HG02588 (cell line): ENCODE measurements around the gene CD200R1L.

ENCODE experiments used
- ATAC-seq: cut with Tn5 transposase; IDR thresholded peaks from one replicate; pipeline ENCODE4 v1.9.1; 2021; ENCODE audit warnings: mild to moderate bottlenecking, moderate library complexity; ENCODE audit not compliant: unreplicated experiment

The CD200R1L gene

GRCh38 chr3:112769286-112769978, 77.2 kb downstream of the CD200R1L start:
- ATAC-seq: no peak

DNA sequence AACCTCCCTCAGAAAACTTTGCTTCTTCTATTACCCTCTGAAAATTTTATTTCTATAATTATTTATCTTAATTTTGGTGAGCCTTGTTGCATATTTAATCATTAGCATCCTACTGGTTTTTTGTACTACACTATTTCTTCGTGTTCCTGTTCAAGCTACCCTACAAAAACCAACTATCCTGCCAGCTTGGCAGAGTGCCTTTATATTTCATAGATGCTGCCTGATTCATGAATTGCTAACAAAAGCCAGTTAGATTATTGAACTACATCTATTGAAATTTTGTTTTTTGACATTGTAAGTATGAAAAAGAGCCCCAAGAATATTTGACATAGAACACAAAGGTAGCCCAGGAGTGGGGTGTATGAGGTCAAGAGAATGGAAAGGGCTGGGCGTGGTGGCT, 78.9 kb downstream of the CD200R1L start:
- no peak for ATAC-seq

DNA sequence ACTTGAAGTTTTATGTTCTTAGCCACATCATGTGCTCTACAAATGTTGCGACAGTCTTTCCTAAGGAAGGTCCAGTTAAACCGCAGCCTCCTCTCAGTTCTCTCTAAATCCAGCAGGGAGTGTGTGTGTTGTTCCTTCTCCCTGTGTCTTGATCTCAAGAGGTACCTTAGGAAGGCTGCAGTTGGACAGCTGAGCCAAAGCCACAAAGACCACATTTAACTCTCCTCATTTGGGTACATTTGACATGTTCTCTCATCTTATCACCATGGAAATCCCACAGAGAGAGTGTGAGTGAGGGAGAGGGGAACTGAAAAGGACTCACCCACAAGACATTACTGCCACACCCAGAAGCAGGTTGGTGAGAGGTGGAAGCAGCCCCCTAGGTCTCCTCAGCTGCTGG, 79.5 kb downstream of the CD200R1L start:
- ATAC-seq: peak; percentile 73
